Activated CD8-positive, alpha-beta T cell treated with anti-CD3 and anti-CD28 coated beads for 36 hours (primary cell): ENCODE results near the gene SLC39A12. TPM values are rescaled to one million over a fixed set of nuclear protein-coding genes. Genes with fewer than 3 reads are reported as not detected.

Experiments
- ATAC-seq: fragments of 200-7000 bp; cut with Tn5 transposase; one replicate; pipeline ENCODE4 v1.10.0; 2021; ENCODE audit warnings: mild to moderate bottlenecking, moderate library complexity
- CTCF ChIA-PET: fragments of 350-600 bp; sonication (Branson Sonifier 250); formaldehyde crosslinking; loops from one replicate; lab custom pipeline; 2021; ENCODE audit warnings: antibody characterized with exemption; lab: Charles Lee
- POLR2A ChIA-PET: fragments of 350-600 bp; sonication (Branson Sonifier 250); formaldehyde crosslinking; loops from one replicate; lab custom pipeline; 2021; ENCODE audit warnings: antibody characterized with exemption; lab: Charles Lee
- DNase-seq: peaks from one replicate; pipeline ENCODE4 v3.0.0-alpha.2; 2020
- H3K27ac Mint-ChIP-seq: one replicate; pipeline ENCODE4 v1.8.0; 2021; ENCODE audit warnings: mild to moderate bottlenecking, mixed read lengths
- H3K27me3 Mint-ChIP-seq: one replicate; pipeline ENCODE4 v1.8.0; 2021; ENCODE audit warnings: mixed read lengths
- H3K36me3 Mint-ChIP-seq: one replicate; pipeline ENCODE4 v1.8.0; 2021; ENCODE audit warnings: low read depth, mixed read lengths
- H3K4me1 Mint-ChIP-seq: one replicate; pipeline ENCODE4 v1.8.0; 2021; ENCODE audit warnings: low read depth, mixed read lengths
- H3K4me3 Mint-ChIP-seq: one replicate; pipeline ENCODE4 v1.8.0; 2021; ENCODE audit warnings: mild to moderate bottlenecking, moderate library complexity, mixed read lengths
- H3K9me3 Mint-ChIP-seq: one replicate; pipeline ENCODE4 v1.8.0; 2021; ENCODE audit warnings: mixed read lengths
- intact Hi-C: fragments of 100-400 bp; cut with micrococcal nuclease; formaldehyde crosslinking; loops from one replicate; pipeline ENCODE4 v1.10.0; 2022
- total RNA-seq, 2 experiments: library from RNA; stranded (reverse); gene quantifications; one replicate each; pipeline ENCODE4 v1.2.3, GENCODE V29; 2021
- TF ChIP-seq, protein P1 (sequence below): fragments of 200-600 bp; IDR thresholded peaks from one replicate; pipeline ENCODE4 v1.8.0; 2022; ENCODE audit warnings: antibody characterized with exemption, mild to moderate bottlenecking

The SLC39A12 gene
- total RNA-seq, 2 experiments from 2014 or later = not detected

DNA sequence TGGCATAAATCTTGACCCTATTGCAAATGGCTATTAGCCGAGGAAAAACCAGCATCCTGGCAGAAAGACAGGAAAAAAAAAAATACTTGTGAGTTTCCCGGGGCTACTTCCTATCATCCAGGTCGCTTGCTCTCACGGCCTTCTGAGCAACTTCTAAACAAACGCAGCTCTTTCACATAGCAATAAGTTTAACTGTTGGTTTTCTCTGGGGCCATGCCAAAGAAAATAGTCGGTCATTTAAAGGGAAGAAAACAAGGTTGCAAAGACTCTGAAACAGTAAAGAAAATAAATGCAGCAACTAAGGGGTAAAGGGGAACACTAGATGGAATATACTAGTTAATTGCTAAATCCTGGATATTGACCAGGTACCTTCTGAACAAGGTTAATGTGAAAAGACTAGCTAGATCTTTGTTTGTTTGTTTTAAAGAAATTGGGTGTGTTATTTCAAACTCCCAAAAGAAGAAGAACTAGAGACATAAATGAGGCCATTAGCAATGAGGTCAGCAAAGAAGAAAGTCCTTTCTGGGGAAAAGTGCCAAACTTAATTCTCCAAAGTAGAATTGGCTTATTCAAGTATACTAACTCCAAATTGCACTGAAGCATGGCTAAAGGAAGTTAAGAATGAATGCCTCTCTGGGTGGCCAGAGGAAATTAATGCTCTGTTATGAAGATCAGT is 54.2 kb downstream of the SLC39A12 start:
- H3K4me3 Mint-ChIP-seq = no peak overlapping the region
- H3K4me1 Mint-ChIP-seq = no peaks in the 10 kb centered on the region
- no peak for ATAC-seq
- H3K27ac Mint-ChIP-seq = no peak overlapping the region
- H3K36me3 Mint-ChIP-seq = no peaks in the 10 kb centered on the region
- no peak for DNase-seq
- POLR2A ChIA-PET = no interaction called here
- no peaks in the 10 kb centered on the region for H3K9me3 Mint-ChIP-seq
- CTCF ChIA-PET = no interaction called here
- intact Hi-C loops = no loop called here
- peaks cover 3% of the 10 kb centered on the region for H3K27me3 Mint-ChIP-seq
- TF ChIP-seq, protein P1, sequence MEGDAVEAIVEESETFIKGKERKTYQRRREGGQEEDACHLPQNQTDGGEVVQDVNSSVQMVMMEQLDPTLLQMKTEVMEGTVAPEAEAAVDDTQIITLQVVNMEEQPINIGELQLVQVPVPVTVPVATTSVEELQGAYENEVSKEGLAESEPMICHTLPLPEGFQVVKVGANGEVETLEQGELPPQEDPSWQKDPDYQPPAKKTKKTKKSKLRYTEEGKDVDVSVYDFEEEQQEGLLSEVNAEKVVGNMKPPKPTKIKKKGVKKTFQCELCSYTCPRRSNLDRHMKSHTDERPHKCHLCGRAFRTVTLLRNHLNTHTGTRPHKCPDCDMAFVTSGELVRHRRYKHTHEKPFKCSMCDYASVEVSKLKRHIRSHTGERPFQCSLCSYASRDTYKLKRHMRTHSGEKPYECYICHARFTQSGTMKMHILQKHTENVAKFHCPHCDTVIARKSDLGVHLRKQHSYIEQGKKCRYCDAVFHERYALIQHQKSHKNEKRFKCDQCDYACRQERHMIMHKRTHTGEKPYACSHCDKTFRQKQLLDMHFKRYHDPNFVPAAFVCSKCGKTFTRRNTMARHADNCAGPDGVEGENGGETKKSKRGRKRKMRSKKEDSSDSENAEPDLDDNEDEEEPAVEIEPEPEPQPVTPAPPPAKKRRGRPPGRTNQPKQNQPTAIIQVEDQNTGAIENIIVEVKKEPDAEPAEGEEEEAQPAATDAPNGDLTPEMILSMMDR = no peak

GRCh38 chr10:18008986-18009385 is 57.3 kb downstream of the SLC39A12 start:
- TF ChIP-seq, protein P1 = no peak
- Mint-ChIP-seq H3K4me3 (no peak overlapping the region), H3K27me3 (peaks cover 3% of the 10 kb centered on the region), H3K4me1 (no peaks in the 10 kb centered on the region), H3K27ac (no peak overlapping the region), H3K36me3 (no peaks in the 10 kb centered on the region), H3K9me3 (no peaks in the 10 kb centered on the region)
- DNase-seq (no peak), ATAC-seq (no peak)
- CTCF ChIA-PET = no interaction called here
- POLR2A ChIA-PET = no interaction called here
- intact Hi-C loops = no loop called here

GRCh38 chr10:18010050-18010449 is 58.3 kb downstream of the SLC39A12 start:
- Mint-ChIP-seq H3K27ac (no peak overlapping the region), H3K27me3 (peaks cover 3% of the 10 kb centered on the region), H3K4me3 (no peak overlapping the region), H3K9me3 (no peaks in the 10 kb centered on the region), H3K4me1 (no peaks in the 10 kb centered on the region), H3K36me3 (no peaks in the 10 kb centered on the region)
- DNase-seq = no peak
- no peak for ATAC-seq
- ChIA-PET CTCF (no interaction called here), POLR2A (no interaction called here)
- TF ChIP-seq, protein P1 = no peak
- intact Hi-C loops = no loop called here

- DNase-seq = no peak
Observed at GRCh38 chr10:18020523-18020922, 68.8 kb downstream of the SLC39A12 start.

More at GRCh38 chr10:18020523-18020922, 68.8 kb downstream of the SLC39A12 start:
- POLR2A ChIA-PET = no interaction called here
- CTCF ChIA-PET = no interaction called here
- Mint-ChIP-seq H3K4me3 (no peak overlapping the region), H3K4me1 (no peaks in the 10 kb centered on the region), H3K36me3 (no peaks in the 10 kb centered on the region), H3K27me3 (no peaks in the 10 kb centered on the region), H3K27ac (no peak overlapping the region), H3K9me3 (peaks cover 16% of the 10 kb centered on the region)
- ATAC-seq = no peak
- TF ChIP-seq, protein P1 = no peak
- intact Hi-C loops = no loop called here
